GM19328 (cell line): ENCODE data around the gene SNCAIP.
A peak's percentile ranks its signal among the peaks of the same experiment; 100 is the strongest.

Experiments used
- ATAC-seq: cut with Tn5 transposase; IDR thresholded peaks from one replicate; pipeline ENCODE4 v1.9.1; 2021; ENCODE audit warnings: mild to moderate bottlenecking, moderate library complexity; ENCODE audit not compliant: unreplicated experiment

Gene SNCAIP

GRCh38 chr5:122421374-122422079, 109.5 kb downstream of the SNCAIP start:
- ATAC-seq = peak; percentile 88

GRCh38 chr5:122423221-122423620, 111.2 kb downstream of the SNCAIP start:
- ATAC-seq = no peak

GRCh38 chr5:122424132-122424531, 112.1 kb downstream of the SNCAIP start:
- ATAC-seq = no peak

- no peak for ATAC-seq
Measured at GRCh38 chr5:122426301-122426700, 114.3 kb downstream of the SNCAIP start.

- ATAC-seq = no peak
Measured at GRCh38 chr5:122427621-122428020, 115.6 kb downstream of the SNCAIP start.

GRCh38 chr5:122429545-122430318, 117.7 kb downstream of the SNCAIP start:
- no peak for ATAC-seq

- ATAC-seq = no peak
Measured at GRCh38 chr5:122430319-122430586, 118.2 kb downstream of the SNCAIP start.

DNA sequence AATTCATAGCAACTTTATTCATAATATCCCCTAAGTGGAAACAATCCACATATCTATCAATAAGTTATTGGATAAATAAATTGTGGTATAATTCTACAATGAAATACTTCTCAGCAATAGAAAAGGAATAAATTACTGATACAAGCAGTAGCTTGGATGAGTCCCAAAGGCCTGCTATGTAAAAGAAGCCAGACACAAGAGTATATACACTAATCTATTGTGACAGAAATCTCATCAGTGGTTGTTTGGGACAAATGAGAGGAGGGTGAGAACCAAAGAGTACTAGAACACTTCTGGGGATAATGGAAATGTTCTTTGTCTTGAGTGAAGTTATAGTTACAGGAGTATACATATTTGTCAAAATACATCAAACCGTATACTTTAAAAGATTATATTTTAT, 119.3 kb downstream of the SNCAIP start:
- no peak for ATAC-seq

GRCh38 chr5:122434205-122434970, 122.4 kb downstream of the SNCAIP start:
- no peak for ATAC-seq

GRCh38 chr5:122435234-122435633, 123.2 kb downstream of the SNCAIP start:
- no peak for ATAC-seq

DNA sequence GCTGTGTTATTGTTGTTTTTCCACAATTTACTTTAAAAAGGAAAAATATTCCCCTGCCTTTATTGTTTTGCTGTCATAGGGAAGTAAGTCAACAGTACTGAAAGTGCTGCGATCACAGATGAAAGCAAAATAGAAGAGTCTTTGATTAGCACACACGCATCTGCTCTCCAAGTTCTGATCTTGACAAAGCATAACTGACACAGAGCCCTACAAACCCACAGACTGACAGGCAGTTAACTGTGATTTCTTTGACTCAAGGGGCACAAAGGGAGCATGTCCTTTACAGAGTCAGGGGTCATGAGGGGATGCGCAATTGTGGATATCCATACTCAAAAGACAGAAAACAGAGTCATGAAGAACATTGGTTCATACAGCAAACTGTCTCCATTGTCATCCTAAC, 123.7 kb downstream of the SNCAIP start:
- ATAC-seq = no peak

DNA sequence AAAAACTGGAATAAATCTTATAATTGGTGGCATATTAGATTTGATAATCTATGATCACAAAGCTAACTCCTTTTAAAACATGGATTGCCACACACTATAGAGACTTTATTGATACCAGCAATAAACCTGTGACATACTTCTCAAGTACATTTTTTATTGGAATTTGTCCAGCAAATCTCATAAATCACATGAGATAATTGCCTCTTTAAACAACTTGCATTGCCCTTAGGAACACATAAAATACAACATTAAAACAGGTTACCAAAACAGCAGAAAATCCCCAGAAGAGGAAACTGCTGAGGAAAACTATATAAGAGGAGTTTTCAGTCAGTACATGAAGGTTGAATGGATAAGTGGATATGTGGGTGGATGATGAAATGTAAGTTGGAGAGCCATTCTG, 124.6 kb downstream of the SNCAIP start:
- ATAC-seq = no peak

DNA sequence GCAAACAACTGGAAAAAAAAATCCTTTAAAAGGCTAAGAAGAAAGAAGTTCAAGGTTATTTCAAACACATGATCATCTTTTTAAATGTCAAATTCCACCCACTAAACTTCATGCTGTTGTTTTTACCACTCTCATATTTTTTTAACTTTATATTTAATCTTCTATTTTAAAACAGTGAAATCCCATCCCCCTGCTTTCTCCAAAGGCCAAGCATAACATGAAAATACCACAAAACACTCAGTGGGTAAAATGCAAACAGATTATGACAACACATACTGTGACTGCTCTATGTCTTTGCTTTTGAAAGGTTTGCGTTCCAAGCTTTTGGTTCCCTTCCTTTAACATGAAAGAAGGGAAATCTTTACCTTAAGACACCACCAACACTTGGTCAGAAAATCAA, 127.6 kb downstream of the SNCAIP start:
- ATAC-seq = no peak

- peak; percentile 62 for ATAC-seq
Measured at GRCh38 chr5:122442938-122443337, 130.9 kb downstream of the SNCAIP start.

DNA sequence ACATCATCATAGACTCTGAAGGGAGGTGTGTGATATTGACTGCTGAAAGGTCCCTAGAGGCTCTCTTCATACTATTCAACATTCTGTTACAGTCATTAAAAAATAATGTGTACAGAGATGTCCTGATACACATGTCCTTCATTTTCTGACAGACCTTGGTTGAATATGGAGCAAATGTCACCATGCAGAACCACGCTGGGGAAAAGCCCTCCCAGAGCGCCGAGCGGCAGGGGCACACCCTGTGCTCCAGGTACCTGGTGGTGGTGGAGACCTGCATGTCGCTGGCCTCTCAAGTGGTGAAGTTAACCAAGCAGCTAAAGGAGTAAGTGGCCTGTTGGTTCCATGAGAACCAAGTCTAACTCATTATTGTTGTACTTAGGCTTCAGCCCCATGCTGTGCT, 132.4 kb downstream of the SNCAIP start:
- ATAC-seq = no peak

DNA sequence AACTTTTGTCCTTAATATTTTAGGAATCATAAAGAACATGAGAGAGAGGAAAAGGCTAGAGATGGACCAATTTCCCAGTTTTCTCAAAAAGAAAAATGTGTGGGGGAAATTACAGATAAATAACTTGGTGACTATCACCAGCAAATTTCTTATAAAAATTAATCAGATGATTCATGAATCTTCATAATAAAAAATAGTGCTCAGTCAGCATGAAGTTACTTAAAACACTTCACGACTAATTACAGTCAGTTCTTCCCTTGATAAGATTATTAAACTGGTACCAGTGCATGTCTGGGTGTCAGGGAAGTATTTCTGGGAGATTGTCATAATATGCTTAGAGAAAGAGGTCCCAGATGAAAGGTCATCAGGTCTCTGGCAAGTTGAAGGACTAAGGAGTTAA, 133.0 kb downstream of the SNCAIP start:
- ATAC-seq = no peak

GRCh38 chr5:122447072-122447471, 135.0 kb downstream of the SNCAIP start:
- no peak for ATAC-seq

DNA sequence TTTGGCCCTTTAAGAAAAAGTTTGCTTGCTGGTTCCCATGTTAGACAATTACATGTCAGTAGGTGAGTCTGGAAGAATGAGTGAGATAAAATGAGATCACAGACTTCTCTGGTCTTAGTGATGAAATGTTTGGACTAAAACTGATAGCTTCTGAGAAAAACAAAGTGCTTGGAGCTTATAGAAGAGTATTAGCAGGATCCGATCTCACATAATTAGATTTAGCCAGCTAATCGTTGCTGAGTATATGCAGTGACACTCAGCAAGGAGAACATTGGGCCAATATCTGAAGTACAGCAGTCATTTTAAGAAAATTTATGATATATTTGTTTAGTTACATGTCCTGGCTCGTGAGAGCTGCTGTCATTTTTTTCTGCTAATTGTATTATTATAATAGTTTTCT, 135.8 kb downstream of the SNCAIP start:
- no peak for ATAC-seq

DNA sequence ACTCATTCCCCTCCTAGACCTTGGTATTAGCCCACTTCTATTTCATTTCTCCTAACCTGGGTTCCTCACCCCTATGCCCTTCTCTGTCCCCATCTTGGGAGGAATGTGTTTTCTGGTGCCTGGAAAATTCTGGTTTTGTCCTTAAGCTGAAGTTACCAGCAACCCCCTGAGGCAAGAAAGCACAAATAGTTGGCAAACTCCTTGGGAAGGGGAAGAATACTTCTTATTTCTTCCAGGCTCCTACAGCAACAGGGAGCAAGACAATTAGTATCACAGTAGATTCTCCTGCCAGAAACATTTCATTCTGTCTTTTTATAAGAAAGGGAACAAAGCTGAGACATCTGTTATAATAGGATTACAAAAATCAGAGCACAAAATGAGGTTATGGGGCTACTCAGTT, 142.5 kb downstream of the SNCAIP start:
- no peak for ATAC-seq

DNA sequence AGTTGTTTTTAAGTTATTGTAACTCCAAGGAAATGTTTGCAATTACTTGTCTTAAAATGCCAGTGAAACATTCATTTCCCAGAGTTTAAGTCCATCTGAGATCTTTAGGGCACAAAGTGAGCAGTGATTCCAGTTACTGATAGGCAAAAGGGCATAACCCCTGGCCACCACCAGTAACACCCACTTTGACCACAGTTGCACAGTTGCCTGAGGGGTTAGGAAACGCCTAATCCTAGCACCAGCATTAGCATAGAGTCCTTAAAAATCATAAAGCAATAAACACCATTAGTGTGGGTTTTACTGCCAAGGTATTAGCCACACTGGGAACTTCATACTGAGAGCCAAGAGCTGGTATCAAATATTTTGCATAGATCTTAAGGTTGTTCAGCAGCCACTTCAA, 143.9 kb downstream of the SNCAIP start:
- ATAC-seq = no peak

DNA sequence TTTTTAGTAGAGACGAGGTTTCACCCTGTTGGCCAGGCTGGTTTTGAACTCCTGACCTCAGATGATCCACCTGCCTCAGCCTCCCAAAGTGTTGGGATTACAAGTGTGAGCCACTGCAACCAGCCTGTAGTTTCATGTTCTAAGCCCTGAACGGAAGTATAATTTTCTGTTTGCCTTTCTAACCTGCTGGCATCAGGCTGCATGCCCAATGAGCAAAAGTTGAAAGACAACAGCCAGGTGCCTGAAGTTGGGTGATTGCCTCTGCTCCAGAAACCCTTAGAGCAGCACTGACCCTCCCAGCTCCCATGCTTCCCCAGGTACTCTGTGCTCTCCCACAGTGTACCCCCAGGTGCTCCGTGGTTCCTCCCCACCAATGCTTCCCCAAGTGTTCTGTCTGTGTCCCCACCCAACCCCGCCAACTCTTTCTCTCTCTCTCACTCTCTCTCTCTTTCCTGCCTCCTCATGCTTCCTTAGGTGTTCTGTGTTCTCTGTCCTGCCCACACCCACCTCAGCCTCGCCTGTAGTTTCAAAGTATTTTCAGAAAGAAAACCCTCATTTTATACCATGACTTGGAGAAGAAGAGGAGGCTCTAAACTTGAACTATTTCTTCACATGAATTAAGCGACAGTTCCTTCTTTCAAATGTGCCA, 145.3 kb downstream of the SNCAIP start:
- ATAC-seq = no peak
